WTC11 (cell line): ENCODE results near the gene KCND3. TPM values are rescaled to one million over a fixed set of nuclear protein-coding genes. Genes with fewer than 3 reads are reported as not detected.

ENCODE experiments used
- ATAC-seq: fragments of 200-7000 bp; cut with Tn5 transposase; 2 replicates; pipeline ENCODE4 v1.10.0; 2021; ENCODE audit warnings: mild to moderate bottlenecking, moderate library complexity
- CTCF ChIA-PET: fragments of 300-600 bp; sonication (Branson Sonifier 250); formaldehyde crosslinking; loops from one replicate; lab custom pipeline; 2021; ENCODE audit warnings: antibody characterized with exemption; lab: Charles Lee
- POLR2A ChIA-PET: fragments of 350-600 bp; sonication (Branson Sonifier 250); formaldehyde crosslinking; loops from one replicate; lab custom pipeline; 2021; ENCODE audit warnings: antibody characterized with exemption; lab: Charles Lee
- DNase-seq: peaks from one replicate; pipeline ENCODE4 v3.0.0; 2021; ENCODE audit warnings: low spot score
- H3K27ac Mint-ChIP-seq: 2 replicates; pipeline ENCODE4 v1.8.0; 2021; ENCODE audit warnings: mixed read lengths
- H3K27me3 Mint-ChIP-seq: 2 replicates; pipeline ENCODE4 v1.8.0; 2021; ENCODE audit warnings: low read depth, mild to moderate bottlenecking, moderate library complexity, mixed read lengths
- H3K36me3 Mint-ChIP-seq: 2 replicates; pipeline ENCODE4 v1.8.0; 2021; ENCODE audit warnings: mixed read lengths
- H3K4me1 Mint-ChIP-seq: 2 replicates; pipeline ENCODE4 v1.8.0; 2022; ENCODE audit warnings: mixed read lengths
- H3K4me3 Mint-ChIP-seq: 2 replicates; pipeline ENCODE4 v1.8.0; 2021; ENCODE audit warnings: mild to moderate bottlenecking, moderate library complexity, mixed read lengths
- H3K9me3 Mint-ChIP-seq: 2 replicates; pipeline ENCODE4 v1.8.0; 2021; ENCODE audit warnings: mixed read lengths
- ATF2 ChIP-seq: sonication (generic); formaldehyde crosslinking; IDR thresholded peaks from 2 replicates; pipeline ENCODE4 v1.8.1; 2022; ENCODE audit warnings: low read depth, missing genetic modification reagents, borderline replicate concordance
- CREB1 ChIP-seq: sonication (generic); formaldehyde crosslinking; IDR thresholded peaks from 2 replicates; pipeline ENCODE4 v1.8.0; 2023; ENCODE audit warnings: mild to moderate bottlenecking, missing genetic modification reagents
- ELF4 ChIP-seq: sonication (generic); formaldehyde crosslinking; IDR thresholded peaks from 2 replicates; pipeline ENCODE4 v1.8.1; 2022; ENCODE audit warnings: low read depth, mild to moderate bottlenecking, moderate library complexity, missing genetic modification reagents
- ERG ChIP-seq: fragments of 250-450 bp; sonication (Bioruptor Pico); IDR thresholded peaks from 2 replicates; pipeline ENCODE4 v1.8.0; 2021; ENCODE audit warnings: mild to moderate bottlenecking
- ETV6 ChIP-seq: sonication (generic); formaldehyde crosslinking; IDR thresholded peaks from 2 replicates; pipeline ENCODE4 v1.8.1; 2022; ENCODE audit warnings: mild to moderate bottlenecking, missing genetic modification reagents
- FOXP1 ChIP-seq: sonication (generic); formaldehyde crosslinking; IDR thresholded peaks from 2 replicates; pipeline ENCODE4 v1.8.0; 2022; ENCODE audit warnings: missing genetic modification reagents, mild to moderate bottlenecking, moderate library complexity, borderline replicate concordance
- KAT7 ChIP-seq: sonication (generic); formaldehyde crosslinking; IDR thresholded peaks from 2 replicates; pipeline ENCODE4 v1.8.1; 2023; ENCODE audit warnings: missing genetic modification reagents, mild to moderate bottlenecking, borderline replicate concordance
- OVOL2 ChIP-seq: fragments of 250-450 bp; sonication (Bioruptor Pico); IDR thresholded peaks from 2 replicates; pipeline ENCODE4 v1.9.0; 2021; ENCODE audit warnings: mild to moderate bottlenecking, borderline replicate concordance
- RORB ChIP-seq: fragments of 250-450 bp; sonication (Bioruptor Pico); IDR thresholded peaks from 2 replicates; pipeline ENCODE4 v1.9.0; 2021; ENCODE audit warnings: mild to moderate bottlenecking
- SMAD4 ChIP-seq: sonication (generic); formaldehyde crosslinking; IDR thresholded peaks from 2 replicates; pipeline ENCODE4 v1.8.0; 2022; ENCODE audit warnings: mild to moderate bottlenecking, missing genetic modification reagents
- SOX15 ChIP-seq: fragments of 250-450 bp; sonication (Bioruptor Pico); IDR thresholded peaks from 2 replicates; pipeline ENCODE4 v1.9.0; 2021; ENCODE audit warnings: mild to moderate bottlenecking
- TCF7 ChIP-seq: sonication (generic); formaldehyde crosslinking; IDR thresholded peaks from 2 replicates; pipeline ENCODE4 v1.8.0; 2022; ENCODE audit warnings: mild to moderate bottlenecking, low read depth, missing genetic modification reagents, moderate library complexity
- TP53 ChIP-seq: sonication (generic); formaldehyde crosslinking; IDR thresholded peaks from 2 replicates; pipeline ENCODE4 v1.8.1; 2023; ENCODE audit warnings: mild to moderate bottlenecking, missing genetic modification reagents
- USF2 ChIP-seq: sonication (generic); formaldehyde crosslinking; IDR thresholded peaks from 2 replicates; pipeline ENCODE4 v1.8.1; 2023; ENCODE audit warnings: mild to moderate bottlenecking, missing genetic modification reagents, moderate library complexity
- ZMAT4 ChIP-seq: fragments of 250-450 bp; sonication (Bioruptor Pico); IDR thresholded peaks from 2 replicates; pipeline ENCODE4 v1.9.0; 2021; ENCODE audit warnings: mild to moderate bottlenecking
- ZNF263 ChIP-seq: sonication (generic); formaldehyde crosslinking; IDR thresholded peaks from 2 replicates; pipeline ENCODE4 v1.8.1; 2022; ENCODE audit warnings: low read depth, mild to moderate bottlenecking, moderate library complexity, missing genetic modification reagents
- ZNF425 ChIP-seq: fragments of 250-450 bp; sonication (Bioruptor Pico); conservative IDR thresholded peaks from 2 replicates; pipeline ENCODE4 v1.9.0; 2021; ENCODE audit warnings: mild to moderate bottlenecking
- ZSCAN18 ChIP-seq: fragments of 250-450 bp; sonication (Bioruptor Pico); IDR thresholded peaks from 2 replicates; pipeline ENCODE4 v2.1.2; 2022; ENCODE audit warnings: mild to moderate bottlenecking, moderate library complexity
- total RNA-seq: library from RNA; stranded (reverse); gene quantifications from 3 replicates; pipeline ENCODE4 v1.2.3, GENCODE V29; 2021
- TF ChIP-seq, protein P1 (sequence below): fragments of 250-450 bp; sonication (Bioruptor Pico); IDR thresholded peaks from 2 replicates; pipeline ENCODE4 v1.9.0; 2021; ENCODE audit warnings: moderate library complexity, mild to moderate bottlenecking, inconsistent platforms, borderline replicate concordance
- TF ChIP-seq, protein P2 (sequence below): sonication (generic); formaldehyde crosslinking; IDR thresholded peaks from 2 replicates; pipeline ENCODE4 v1.8.0; 2023; ENCODE audit warnings: missing genetic modification reagents

KCND3 gene
- total RNA-seq, 1 experiment from 2014 or later, result 0.35 TPM

GRCh38 chr1:111791776-111792175, 197.7 kb downstream of the KCND3 start:
- TF ChIP-seq FOXP1 (CRISPR knock-in tag) (no peak), RORB (CRISPR knock-in tag) (no peak), USF2 (no peak), SOX15 (CRISPR knock-in tag) (no peak)
- H3K4me3 Mint-ChIP-seq, result no peak overlapping the region
- no peaks in the 10 kb centered on the region; the same call in 1 of the 2 replicates for H3K27me3 Mint-ChIP-seq
- H3K4me1 Mint-ChIP-seq, result peaks cover 8% of the 10 kb centered on the region
- DNase-seq, result no peak
- H3K36me3 Mint-ChIP-seq, result no peaks in the 10 kb centered on the region
- POLR2A ChIA-PET, result no interaction called here
- H3K27ac Mint-ChIP-seq, result no peak overlapping the region
- no peak for ATAC-seq
- CTCF ChIA-PET, result interaction anchor here (1.9 kb wide), 1 partner anchor 77 kb away, joined by 6 read pairs; no protein-coding TSS in a partner anchor
- no peaks in the 10 kb centered on the region for H3K9me3 Mint-ChIP-seq

- Mint-ChIP-seq H3K27me3 (no peaks in the 10 kb centered on the region; the same call in 1 of the 2 replicates), H3K36me3 (no peaks in the 10 kb centered on the region), H3K4me3 (no peak overlapping the region), H3K4me1 (peaks cover 8% of the 10 kb centered on the region), H3K27ac (no peak overlapping the region), H3K9me3 (no peaks in the 10 kb centered on the region)
- TF ChIP-seq ZSCAN18, result no peak
- ChIA-PET POLR2A (no interaction called here), CTCF (interaction anchor here (1.0 to 1.5 kb wide), 2 partner anchors 201 to 509 kb away, joined by 4 to 5 read pairs; no protein-coding TSS in a partner anchor)
- DNase-seq (no peak), ATAC-seq (no peak)
Measured at GRCh38 chr1:111789666-111790316, 199.7 kb downstream of the KCND3 start.

- CTCF ChIA-PET, result interaction anchor here (1.3 to 1.5 kb wide), 3 partner anchors 25 to 548 kb away, joined by 3 to 4 read pairs (median 3); no protein-coding TSS in a partner anchor
- DNase-seq (no peak), ATAC-seq (no peak)
- no peak for TF ChIP-seq ZMAT4 (CRISPR knock-in tag)
- no peak for TF ChIP-seq USF2
- no peak for TF ChIP-seq CREB1 (CRISPR knock-in tag)
- TF ChIP-seq SMAD4 (CRISPR knock-in tag), result no peak
- no peak for TF ChIP-seq TP53 (CRISPR knock-in tag)
- no peak for TF ChIP-seq TCF7 (CRISPR knock-in tag)
- TF ChIP-seq, protein P1, sequence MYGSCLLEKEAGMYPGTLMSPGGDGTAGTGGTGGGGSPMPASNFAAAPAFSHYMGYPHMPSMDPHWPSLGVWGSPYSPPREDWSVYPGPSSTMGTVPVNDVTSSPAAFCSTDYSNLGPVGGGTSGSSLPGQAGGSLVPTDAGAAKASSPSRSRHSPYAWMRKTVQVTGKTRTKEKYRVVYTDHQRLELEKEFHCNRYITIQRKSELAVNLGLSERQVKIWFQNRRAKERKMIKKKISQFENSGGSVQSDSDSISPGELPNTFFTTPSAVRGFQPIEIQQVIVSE (CRISPR knock-in tag), result no peak
- TF ChIP-seq SOX15 (CRISPR knock-in tag), result no peak
- no peak for TF ChIP-seq KAT7 (CRISPR knock-in tag)
- no peak for TF ChIP-seq ERG (CRISPR knock-in tag)
- TF ChIP-seq, protein P2, sequence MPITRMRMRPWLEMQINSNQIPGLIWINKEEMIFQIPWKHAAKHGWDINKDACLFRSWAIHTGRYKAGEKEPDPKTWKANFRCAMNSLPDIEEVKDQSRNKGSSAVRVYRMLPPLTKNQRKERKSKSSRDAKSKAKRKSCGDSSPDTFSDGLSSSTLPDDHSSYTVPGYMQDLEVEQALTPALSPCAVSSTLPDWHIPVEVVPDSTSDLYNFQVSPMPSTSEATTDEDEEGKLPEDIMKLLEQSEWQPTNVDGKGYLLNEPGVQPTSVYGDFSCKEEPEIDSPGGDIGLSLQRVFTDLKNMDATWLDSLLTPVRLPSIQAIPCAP (CRISPR knock-in tag), result no peak
- no peak for TF ChIP-seq ELF4
- TF ChIP-seq ATF2 (CRISPR knock-in tag), result no peak
- TF ChIP-seq OVOL2 (CRISPR knock-in tag), result no peak
- TF ChIP-seq ETV6 (CRISPR knock-in tag), result no peak
- TF ChIP-seq ZNF425 (CRISPR knock-in tag), result no peak
- TF ChIP-seq ZNF263, result no peak
- TF ChIP-seq FOXP1 (CRISPR knock-in tag), result no peak
- H3K27ac Mint-ChIP-seq, result no peak overlapping the region
- H3K4me3 Mint-ChIP-seq, result no peak overlapping the region
- POLR2A ChIA-PET, result no interaction called here
- no peaks in the 10 kb centered on the region; the same call in 1 of the 2 replicates for H3K27me3 Mint-ChIP-seq
- H3K36me3 Mint-ChIP-seq, result no peaks in the 10 kb centered on the region
- H3K9me3 Mint-ChIP-seq, result no peaks in the 10 kb centered on the region
- peaks cover 8% of the 10 kb centered on the region for H3K4me1 Mint-ChIP-seq
Measured at GRCh38 chr1:111789142-111789541, 200.3 kb downstream of the KCND3 start.
